OCI-LY1 (cell line): Measurements from ENCODE around the gene PLA2G6.

Experiments used
- EZH2 ChIP-seq: fragments of 200-600 bp; sonication (generic), shearing (Covaris generic); IDR thresholded peaks from 2 replicates; pipeline ENCODE4 v1.8.0; 2017; ENCODE audit warnings: borderline replicate concordance, mixed run types, mild to moderate bottlenecking, antibody characterized with exemption, low read length, moderate library complexity, mixed read lengths
- TF ChIP-seq, protein P1 (sequence below): fragments of 200-600 bp; sonication (generic), shearing (Covaris generic); IDR thresholded peaks from 2 replicates; pipeline ENCODE4 v1.5.1; 2017; ENCODE audit warnings: mild to moderate bottlenecking, antibody characterized with exemption, low read length, moderate library complexity, mixed read lengths

DNA sequence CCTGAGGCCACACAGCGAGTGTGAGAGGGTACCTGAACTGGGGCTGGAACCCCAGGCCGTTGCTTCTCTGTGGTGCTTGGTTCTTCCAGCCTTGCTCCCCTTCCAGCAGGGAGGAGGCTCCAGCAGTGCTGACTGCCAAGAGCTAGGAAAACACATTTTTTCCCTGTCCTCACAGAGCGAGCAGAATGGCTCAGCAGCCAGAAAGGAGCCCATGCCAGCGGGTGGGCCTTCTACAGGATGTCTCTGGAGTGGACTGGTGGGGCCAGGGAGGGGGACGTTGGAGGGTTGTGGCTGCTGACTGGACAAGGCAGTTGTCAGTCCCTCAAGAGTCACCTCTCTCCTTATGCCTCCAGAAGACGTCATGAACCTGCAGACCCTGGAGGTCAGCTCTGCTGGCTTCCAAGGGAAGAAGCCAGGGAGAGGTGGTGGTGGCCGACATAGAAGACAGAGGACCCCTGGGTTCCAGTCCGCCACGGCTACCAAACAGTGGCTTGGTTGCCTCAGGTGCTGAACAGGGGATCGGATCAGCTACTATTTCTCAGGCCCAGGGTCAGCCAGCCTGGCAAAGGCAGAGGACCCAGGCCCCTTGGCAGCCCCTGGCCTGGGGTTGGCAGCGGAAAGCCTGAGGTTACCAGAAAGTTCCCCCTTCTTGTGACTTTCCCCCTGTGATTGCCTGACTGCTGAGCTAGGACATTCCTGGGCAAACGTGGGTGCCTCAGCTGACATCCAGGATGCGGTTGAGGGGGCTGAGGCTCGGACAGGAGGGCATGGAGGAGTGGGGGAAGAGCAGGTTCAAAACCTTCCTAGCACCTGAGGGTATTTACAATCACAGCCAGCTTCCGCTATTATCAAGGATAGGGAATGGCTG, 23.9 kb upstream of the PLA2G6 start:
- TF ChIP-seq, protein P1, sequence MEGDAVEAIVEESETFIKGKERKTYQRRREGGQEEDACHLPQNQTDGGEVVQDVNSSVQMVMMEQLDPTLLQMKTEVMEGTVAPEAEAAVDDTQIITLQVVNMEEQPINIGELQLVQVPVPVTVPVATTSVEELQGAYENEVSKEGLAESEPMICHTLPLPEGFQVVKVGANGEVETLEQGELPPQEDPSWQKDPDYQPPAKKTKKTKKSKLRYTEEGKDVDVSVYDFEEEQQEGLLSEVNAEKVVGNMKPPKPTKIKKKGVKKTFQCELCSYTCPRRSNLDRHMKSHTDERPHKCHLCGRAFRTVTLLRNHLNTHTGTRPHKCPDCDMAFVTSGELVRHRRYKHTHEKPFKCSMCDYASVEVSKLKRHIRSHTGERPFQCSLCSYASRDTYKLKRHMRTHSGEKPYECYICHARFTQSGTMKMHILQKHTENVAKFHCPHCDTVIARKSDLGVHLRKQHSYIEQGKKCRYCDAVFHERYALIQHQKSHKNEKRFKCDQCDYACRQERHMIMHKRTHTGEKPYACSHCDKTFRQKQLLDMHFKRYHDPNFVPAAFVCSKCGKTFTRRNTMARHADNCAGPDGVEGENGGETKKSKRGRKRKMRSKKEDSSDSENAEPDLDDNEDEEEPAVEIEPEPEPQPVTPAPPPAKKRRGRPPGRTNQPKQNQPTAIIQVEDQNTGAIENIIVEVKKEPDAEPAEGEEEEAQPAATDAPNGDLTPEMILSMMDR, result no peak
- TF ChIP-seq EZH2, result no peak
